ENCODE data around the gene ITPR1.

The ITPR1 gene

GRCh38 chr3:4562595-4562994, 69.4 kb downstream of the ITPR1 start:
- no peak for TF ChIP-seq Cebpa-rat (IDR thresholded peaks at IDR 0.05)
- Histone ChIP-seq H4K20me1 (peaks cover 8% of the 10 kb centered on the region; the same call in 1 of the 2 replicates), H3K4me2 (no peak overlapping the region), H3K27ac (no peak overlapping the region), H3K36me3 (peaks cover 8% of the 10 kb centered on the region; the same call in 1 of the 2 replicates), H3K4me3 (no peak overlapping the region), H3K9ac (no peak overlapping the region), H3K4me1 (no peaks in the 10 kb centered on the region), H3K9me3 (0 out of 2 replicates have a peak, but pooled peaks cover 4% of the 10 kb centered on the region), H3K27me3 (no peaks in the 10 kb centered on the region)

GRCh38 chr3:4564270-4564669, 71.1 kb downstream of the ITPR1 start:
- H3K27me3 ChIP-seq = no peaks in the 10 kb centered on the region
- H3K27ac ChIP-seq = no peak overlapping the region
- no peak overlapping the region for H3K9ac ChIP-seq
- H3K4me3 ChIP-seq = no peak overlapping the region
- peaks cover 18% of the 10 kb centered on the region; the same call in 1 of the 2 replicates for H4K20me1 ChIP-seq
- H3K4me2 ChIP-seq = no peak overlapping the region
- TF ChIP-seq Cebpa-rat (IDR thresholded peaks at IDR 0.05) = no peak
- no peaks in the 10 kb centered on the region for H3K9me3 ChIP-seq
- H3K36me3 ChIP-seq = peaks cover 8% of the 10 kb centered on the region; the same call in 1 of the 2 replicates
- no peaks in the 10 kb centered on the region for H3K4me1 ChIP-seq

- H3K9ac ChIP-seq = no peak overlapping the region
- no peak for TF ChIP-seq Cebpa-rat (IDR thresholded peaks at IDR 0.05)
- H3K4me2 ChIP-seq = no peak overlapping the region
- no peaks in the 10 kb centered on the region for H3K27me3 ChIP-seq
- H3K4me1 ChIP-seq = no peaks in the 10 kb centered on the region
- H3K27ac ChIP-seq = no peak overlapping the region
- H3K4me3 ChIP-seq = no peak overlapping the region
- peaks cover 18% of the 10 kb centered on the region; the same call in 1 of the 2 replicates for H4K20me1 ChIP-seq
- peaks cover 8% of the 10 kb centered on the region; the same call in 1 of the 2 replicates for H3K36me3 ChIP-seq
- H3K9me3 ChIP-seq = no peaks in the 10 kb centered on the region
Measured at GRCh38 chr3:4564928-4565586, 71.9 kb downstream of the ITPR1 start.

GRCh38 chr3:4565809-4566501, 72.8 kb downstream of the ITPR1 start:
- Histone ChIP-seq H3K27me3 (no peaks in the 10 kb centered on the region), H3K4me3 (no peak overlapping the region), H3K9ac (no peak overlapping the region), H3K4me1 (no peaks in the 10 kb centered on the region), H3K4me2 (no peak overlapping the region), H3K36me3 (peaks cover 8% of the 10 kb centered on the region; the same call in 1 of the 2 replicates), H4K20me1 (peaks cover 18% of the 10 kb centered on the region; the same call in 1 of the 2 replicates), H3K27ac (no peak overlapping the region), H3K9me3 (no peaks in the 10 kb centered on the region)
- TF ChIP-seq Cebpa-rat (IDR thresholded peaks at IDR 0.05) = no peak

- Histone ChIP-seq H3K9ac (no peak overlapping the region), H3K4me1 (no peaks in the 10 kb centered on the region), H3K27me3 (no peaks in the 10 kb centered on the region), H3K4me2 (no peak overlapping the region), H3K36me3 (peaks cover 8% of the 10 kb centered on the region; the same call in 1 of the 2 replicates), H3K9me3 (no peaks in the 10 kb centered on the region), H3K4me3 (no peak overlapping the region), H4K20me1 (peaks cover 37% of the 10 kb centered on the region; the same call in 1 of the 2 replicates), H3K27ac (no peak overlapping the region)
- no peak for TF ChIP-seq Cebpa-rat (IDR thresholded peaks at IDR 0.05)
Measured at GRCh38 chr3:4568841-4569240, 75.7 kb downstream of the ITPR1 start.

GRCh38 chr3:4570840-4571621, 77.9 kb downstream of the ITPR1 start:
- Histone ChIP-seq H3K9me3 (no peaks in the 10 kb centered on the region), H3K4me3 (no peak overlapping the region), H3K27me3 (no peaks in the 10 kb centered on the region), H3K27ac (no peak overlapping the region), H4K20me1 (peaks cover 34% of the 10 kb centered on the region; the same call in 1 of the 2 replicates), H3K36me3 (peaks cover 8% of the 10 kb centered on the region; the same call in 1 of the 2 replicates), H3K9ac (no peak overlapping the region), H3K4me2 (no peak overlapping the region), H3K4me1 (no peaks in the 10 kb centered on the region)
- no peak for TF ChIP-seq Cebpa-rat (IDR thresholded peaks at IDR 0.05)

GRCh38 chr3:4571690-4572334, 78.7 kb downstream of the ITPR1 start:
- Histone ChIP-seq H3K4me3 (no peak overlapping the region), H3K9me3 (no peaks in the 10 kb centered on the region), H3K9ac (no peak overlapping the region), H3K4me1 (no peaks in the 10 kb centered on the region), H4K20me1 (peaks cover 39% of the 10 kb centered on the region; the same call in 1 of the 2 replicates), H3K27me3 (no peaks in the 10 kb centered on the region), H3K27ac (no peak overlapping the region), H3K36me3 (peaks cover 1% of the 10 kb centered on the region; the same call in 1 of the 2 replicates), H3K4me2 (no peak overlapping the region)
- no peak for TF ChIP-seq Cebpa-rat (IDR thresholded peaks at IDR 0.05)

- H3K27ac ChIP-seq = no peak overlapping the region
- H3K4me2 ChIP-seq = no peak overlapping the region
- H3K27me3 ChIP-seq = no peaks in the 10 kb centered on the region
- peaks cover 36% of the 10 kb centered on the region; the same call in 1 of the 2 replicates for H4K20me1 ChIP-seq
- no peaks in the 10 kb centered on the region for H3K4me1 ChIP-seq
- TF ChIP-seq Cebpa-rat (IDR thresholded peaks at IDR 0.05) = no peak
- H3K36me3 ChIP-seq = no peaks in the 10 kb centered on the region
- H3K9ac ChIP-seq = no peak overlapping the region
- no peaks in the 10 kb centered on the region for H3K9me3 ChIP-seq
- H3K4me3 ChIP-seq = no peak overlapping the region
Measured at GRCh38 chr3:4573153-4573552, 80.0 kb downstream of the ITPR1 start.

GRCh38 chr3:4574426-4574965, 81.3 kb downstream of the ITPR1 start:
- no peaks in the 10 kb centered on the region for H3K4me1 ChIP-seq
- H3K27ac ChIP-seq = no peak overlapping the region
- H3K9ac ChIP-seq = no peak overlapping the region
- H3K9me3 ChIP-seq = no peaks in the 10 kb centered on the region
- peaks cover 29% of the 10 kb centered on the region; the same call in 1 of the 2 replicates for H4K20me1 ChIP-seq
- H3K4me3 ChIP-seq = no peak overlapping the region
- no peaks in the 10 kb centered on the region for H3K36me3 ChIP-seq
- TF ChIP-seq Cebpa-rat (IDR thresholded peaks at IDR 0.05) = no peak
- no peak overlapping the region for H3K4me2 ChIP-seq
- H3K27me3 ChIP-seq = no peaks in the 10 kb centered on the region
